H1 (cell line): Measurements from ENCODE around the gene MGRN1. TPM values are rescaled to one million over a fixed set of nuclear protein-coding genes. Genes with fewer than 3 reads are reported as not detected.

ENCODE experiments used
- polyA plus RNA-seq, 7 experiments: library from polyadenylated mRNA; depleted of rRNA in 3 of 7; stranded (reverse) in 5 of 7; unstranded in 2 of 7; fragments of >200 nt in 5 of 7; fragments of 200-250 nt in 2 of 7; gene quantifications; 1 replicate in 5 of 7; 2 replicates in 1 of 7; 4 replicates in 1 of 7; pipeline versions ENCODE4 v1.2.1 to v1.2.3, GENCODE V29; 2011 to 2013; ENCODE audit warnings: missing spikeins in 2 of 7, mixed read lengths in 2 of 7
- total RNA-seq: library from RNA; stranded (reverse); fragmentation: NEBNext Ultra II Directional; extraction: Animal tissue kit (Norgen Biotek cat#: 25700); gene quantifications from 2 replicates; pipeline ENCODE4 v1.2.1, GENCODE V29; 2021
- TF ChIP-seq, protein P1 (sequence below): fragments of 300-600 bp; sonication (generic); IDR thresholded peaks from 2 replicates; pipeline ENCODE4 v1.7.1; 2012; ENCODE audit warnings: low read length, moderate library complexity, mild to moderate bottlenecking, inconsistent platforms; ENCODE audit not compliant: insufficient replicate concordance

The MGRN1 gene
- total and polyA plus RNA-seq, 2 of the 8 experiments (the other 6 are each of a cell fraction or from before 2014, with no cell fraction given), result 15.0 to 82.3 TPM

DNA sequence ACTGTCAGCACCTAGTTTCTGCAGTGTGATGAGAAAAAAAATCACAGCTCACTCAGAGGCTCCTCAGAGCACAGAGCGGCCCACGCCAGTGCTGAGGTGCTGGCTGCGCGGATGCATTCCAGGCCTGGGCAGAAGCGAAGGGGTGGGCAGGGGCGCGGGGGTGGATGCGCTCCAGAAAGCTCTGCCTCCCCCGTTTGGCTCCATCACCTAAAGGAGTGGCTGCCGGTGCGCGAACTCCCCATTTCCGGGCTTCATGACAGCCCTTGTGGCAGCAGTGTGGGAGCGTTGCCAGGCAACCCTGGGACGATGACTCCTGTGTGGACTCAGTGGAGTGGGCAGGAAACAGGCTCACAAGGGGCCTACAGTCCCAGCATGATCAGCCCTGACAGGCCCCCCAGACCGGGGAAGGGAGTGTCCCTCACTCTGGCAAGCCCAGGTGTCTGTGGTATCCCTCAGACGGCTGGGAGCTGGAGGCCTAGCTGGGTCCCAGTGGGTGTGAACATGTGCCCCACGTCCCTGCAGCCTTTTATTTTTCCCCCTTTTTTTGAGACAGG is 35.9 kb downstream of the MGRN1 start (continued):
- TF ChIP-seq, protein P1, sequence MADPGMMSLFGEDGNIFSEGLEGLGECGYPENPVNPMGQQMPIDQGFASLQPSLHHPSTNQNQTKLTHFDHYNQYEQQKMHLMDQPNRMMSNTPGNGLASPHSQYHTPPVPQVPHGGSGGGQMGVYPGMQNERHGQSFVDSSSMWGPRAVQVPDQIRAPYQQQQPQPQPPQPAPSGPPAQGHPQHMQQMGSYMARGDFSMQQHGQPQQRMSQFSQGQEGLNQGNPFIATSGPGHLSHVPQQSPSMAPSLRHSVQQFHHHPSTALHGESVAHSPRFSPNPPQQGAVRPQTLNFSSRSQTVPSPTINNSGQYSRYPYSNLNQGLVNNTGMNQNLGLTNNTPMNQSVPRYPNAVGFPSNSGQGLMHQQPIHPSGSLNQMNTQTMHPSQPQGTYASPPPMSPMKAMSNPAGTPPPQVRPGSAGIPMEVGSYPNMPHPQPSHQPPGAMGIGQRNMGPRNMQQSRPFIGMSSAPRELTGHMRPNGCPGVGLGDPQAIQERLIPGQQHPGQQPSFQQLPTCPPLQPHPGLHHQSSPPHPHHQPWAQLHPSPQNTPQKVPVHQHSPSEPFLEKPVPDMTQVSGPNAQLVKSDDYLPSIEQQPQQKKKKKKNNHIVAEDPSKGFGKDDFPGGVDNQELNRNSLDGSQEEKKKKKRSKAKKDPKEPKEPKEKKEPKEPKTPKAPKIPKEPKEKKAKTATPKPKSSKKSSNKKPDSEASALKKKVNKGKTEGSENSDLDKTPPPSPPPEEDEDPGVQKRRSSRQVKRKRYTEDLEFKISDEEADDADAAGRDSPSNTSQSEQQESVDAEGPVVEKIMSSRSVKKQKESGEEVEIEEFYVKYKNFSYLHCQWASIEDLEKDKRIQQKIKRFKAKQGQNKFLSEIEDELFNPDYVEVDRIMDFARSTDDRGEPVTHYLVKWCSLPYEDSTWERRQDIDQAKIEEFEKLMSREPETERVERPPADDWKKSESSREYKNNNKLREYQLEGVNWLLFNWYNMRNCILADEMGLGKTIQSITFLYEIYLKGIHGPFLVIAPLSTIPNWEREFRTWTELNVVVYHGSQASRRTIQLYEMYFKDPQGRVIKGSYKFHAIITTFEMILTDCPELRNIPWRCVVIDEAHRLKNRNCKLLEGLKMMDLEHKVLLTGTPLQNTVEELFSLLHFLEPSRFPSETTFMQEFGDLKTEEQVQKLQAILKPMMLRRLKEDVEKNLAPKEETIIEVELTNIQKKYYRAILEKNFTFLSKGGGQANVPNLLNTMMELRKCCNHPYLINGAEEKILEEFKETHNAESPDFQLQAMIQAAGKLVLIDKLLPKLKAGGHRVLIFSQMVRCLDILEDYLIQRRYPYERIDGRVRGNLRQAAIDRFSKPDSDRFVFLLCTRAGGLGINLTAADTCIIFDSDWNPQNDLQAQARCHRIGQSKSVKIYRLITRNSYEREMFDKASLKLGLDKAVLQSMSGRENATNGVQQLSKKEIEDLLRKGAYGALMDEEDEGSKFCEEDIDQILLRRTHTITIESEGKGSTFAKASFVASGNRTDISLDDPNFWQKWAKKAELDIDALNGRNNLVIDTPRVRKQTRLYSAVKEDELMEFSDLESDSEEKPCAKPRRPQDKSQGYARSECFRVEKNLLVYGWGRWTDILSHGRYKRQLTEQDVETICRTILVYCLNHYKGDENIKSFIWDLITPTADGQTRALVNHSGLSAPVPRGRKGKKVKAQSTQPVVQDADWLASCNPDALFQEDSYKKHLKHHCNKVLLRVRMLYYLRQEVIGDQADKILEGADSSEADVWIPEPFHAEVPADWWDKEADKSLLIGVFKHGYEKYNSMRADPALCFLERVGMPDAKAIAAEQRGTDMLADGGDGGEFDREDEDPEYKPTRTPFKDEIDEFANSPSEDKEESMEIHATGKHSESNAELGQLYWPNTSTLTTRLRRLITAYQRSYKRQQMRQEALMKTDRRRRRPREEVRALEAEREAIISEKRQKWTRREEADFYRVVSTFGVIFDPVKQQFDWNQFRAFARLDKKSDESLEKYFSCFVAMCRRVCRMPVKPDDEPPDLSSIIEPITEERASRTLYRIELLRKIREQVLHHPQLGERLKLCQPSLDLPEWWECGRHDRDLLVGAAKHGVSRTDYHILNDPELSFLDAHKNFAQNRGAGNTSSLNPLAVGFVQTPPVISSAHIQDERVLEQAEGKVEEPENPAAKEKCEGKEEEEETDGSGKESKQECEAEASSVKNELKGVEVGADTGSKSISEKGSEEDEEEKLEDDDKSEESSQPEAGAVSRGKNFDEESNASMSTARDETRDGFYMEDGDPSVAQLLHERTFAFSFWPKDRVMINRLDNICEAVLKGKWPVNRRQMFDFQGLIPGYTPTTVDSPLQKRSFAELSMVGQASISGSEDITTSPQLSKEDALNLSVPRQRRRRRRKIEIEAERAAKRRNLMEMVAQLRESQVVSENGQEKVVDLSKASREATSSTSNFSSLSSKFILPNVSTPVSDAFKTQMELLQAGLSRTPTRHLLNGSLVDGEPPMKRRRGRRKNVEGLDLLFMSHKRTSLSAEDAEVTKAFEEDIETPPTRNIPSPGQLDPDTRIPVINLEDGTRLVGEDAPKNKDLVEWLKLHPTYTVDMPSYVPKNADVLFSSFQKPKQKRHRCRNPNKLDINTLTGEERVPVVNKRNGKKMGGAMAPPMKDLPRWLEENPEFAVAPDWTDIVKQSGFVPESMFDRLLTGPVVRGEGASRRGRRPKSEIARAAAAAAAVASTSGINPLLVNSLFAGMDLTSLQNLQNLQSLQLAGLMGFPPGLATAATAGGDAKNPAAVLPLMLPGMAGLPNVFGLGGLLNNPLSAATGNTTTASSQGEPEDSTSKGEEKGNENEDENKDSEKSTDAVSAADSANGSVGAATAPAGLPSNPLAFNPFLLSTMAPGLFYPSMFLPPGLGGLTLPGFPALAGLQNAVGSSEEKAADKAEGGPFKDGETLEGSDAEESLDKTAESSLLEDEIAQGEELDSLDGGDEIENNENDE, result no peak
